ENCODE data around the gene PACS2.

DNA sequence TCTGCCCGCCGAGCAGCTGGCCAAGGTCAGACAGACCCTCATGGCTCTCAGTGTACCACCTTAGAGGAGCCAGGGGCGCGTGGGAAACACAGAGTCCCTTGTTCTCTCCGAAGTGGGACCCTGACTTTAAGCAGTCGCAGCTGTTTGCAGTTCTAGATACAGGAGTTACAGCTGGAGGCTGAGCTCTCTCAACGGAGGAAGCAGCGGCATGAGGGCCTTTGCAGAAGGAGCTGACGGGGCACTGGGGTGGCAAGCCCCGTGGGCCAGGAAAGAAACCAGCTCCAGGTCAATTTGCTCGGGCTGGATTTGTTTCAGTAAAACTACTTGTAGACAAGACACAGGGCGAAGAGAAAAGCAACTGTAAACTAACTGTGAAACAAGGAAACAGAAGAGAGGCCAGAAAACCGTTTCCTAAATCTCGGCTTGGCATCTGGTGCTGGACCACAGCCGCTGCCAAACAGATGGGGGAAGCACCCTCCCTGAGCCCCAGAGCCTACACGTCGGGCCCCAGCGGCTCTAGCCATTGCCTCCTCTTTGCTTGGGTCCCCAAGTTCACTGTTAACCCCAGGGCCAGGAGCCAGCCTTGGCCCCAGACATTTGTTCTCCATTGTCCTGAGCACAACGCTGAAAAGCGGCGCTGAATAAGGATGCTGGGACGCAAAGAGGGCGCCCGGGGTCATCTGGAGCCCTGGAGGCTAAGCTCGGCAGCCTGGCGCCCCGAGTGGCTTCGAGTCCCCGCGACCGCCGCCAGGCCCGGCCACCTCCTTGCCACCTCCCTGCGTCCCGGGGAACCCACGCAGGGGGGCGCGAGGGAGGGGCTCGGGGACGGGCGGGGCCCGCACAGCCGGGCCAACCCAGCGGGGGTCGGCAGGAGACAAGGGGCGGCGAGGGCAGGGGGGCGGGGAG is 914 bp upstream of the PACS2 start:
- TF ChIP-seq, protein P1, sequence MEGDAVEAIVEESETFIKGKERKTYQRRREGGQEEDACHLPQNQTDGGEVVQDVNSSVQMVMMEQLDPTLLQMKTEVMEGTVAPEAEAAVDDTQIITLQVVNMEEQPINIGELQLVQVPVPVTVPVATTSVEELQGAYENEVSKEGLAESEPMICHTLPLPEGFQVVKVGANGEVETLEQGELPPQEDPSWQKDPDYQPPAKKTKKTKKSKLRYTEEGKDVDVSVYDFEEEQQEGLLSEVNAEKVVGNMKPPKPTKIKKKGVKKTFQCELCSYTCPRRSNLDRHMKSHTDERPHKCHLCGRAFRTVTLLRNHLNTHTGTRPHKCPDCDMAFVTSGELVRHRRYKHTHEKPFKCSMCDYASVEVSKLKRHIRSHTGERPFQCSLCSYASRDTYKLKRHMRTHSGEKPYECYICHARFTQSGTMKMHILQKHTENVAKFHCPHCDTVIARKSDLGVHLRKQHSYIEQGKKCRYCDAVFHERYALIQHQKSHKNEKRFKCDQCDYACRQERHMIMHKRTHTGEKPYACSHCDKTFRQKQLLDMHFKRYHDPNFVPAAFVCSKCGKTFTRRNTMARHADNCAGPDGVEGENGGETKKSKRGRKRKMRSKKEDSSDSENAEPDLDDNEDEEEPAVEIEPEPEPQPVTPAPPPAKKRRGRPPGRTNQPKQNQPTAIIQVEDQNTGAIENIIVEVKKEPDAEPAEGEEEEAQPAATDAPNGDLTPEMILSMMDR (IDR thresholded peaks at IDR 0.05; ENCODE audit: low read depth, low read length, missing input control): no peak
- no peak for TF ChIP-seq YY1 (IDR thresholded peaks at IDR 0.05)
- TF ChIP-seq SP1 (IDR thresholded peaks at IDR 0.05): no peak
- no peak for TF ChIP-seq EGR1 (IDR thresholded peaks at IDR 0.05; ENCODE audit: low read depth in 2 of 2)
- TF ChIP-seq TAF1 (conservative IDR thresholded peaks at IDR 0.05): no peak
- TF ChIP-seq, protein P2, sequence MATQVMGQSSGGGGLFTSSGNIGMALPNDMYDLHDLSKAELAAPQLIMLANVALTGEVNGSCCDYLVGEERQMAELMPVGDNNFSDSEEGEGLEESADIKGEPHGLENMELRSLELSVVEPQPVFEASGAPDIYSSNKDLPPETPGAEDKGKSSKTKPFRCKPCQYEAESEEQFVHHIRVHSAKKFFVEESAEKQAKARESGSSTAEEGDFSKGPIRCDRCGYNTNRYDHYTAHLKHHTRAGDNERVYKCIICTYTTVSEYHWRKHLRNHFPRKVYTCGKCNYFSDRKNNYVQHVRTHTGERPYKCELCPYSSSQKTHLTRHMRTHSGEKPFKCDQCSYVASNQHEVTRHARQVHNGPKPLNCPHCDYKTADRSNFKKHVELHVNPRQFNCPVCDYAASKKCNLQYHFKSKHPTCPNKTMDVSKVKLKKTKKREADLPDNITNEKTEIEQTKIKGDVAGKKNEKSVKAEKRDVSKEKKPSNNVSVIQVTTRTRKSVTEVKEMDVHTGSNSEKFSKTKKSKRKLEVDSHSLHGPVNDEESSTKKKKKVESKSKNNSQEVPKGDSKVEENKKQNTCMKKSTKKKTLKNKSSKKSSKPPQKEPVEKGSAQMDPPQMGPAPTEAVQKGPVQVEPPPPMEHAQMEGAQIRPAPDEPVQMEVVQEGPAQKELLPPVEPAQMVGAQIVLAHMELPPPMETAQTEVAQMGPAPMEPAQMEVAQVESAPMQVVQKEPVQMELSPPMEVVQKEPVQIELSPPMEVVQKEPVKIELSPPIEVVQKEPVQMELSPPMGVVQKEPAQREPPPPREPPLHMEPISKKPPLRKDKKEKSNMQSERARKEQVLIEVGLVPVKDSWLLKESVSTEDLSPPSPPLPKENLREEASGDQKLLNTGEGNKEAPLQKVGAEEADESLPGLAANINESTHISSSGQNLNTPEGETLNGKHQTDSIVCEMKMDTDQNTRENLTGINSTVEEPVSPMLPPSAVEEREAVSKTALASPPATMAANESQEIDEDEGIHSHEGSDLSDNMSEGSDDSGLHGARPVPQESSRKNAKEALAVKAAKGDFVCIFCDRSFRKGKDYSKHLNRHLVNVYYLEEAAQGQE (IDR thresholded peaks at IDR 0.05): no peak
- TF ChIP-seq, protein P3, sequence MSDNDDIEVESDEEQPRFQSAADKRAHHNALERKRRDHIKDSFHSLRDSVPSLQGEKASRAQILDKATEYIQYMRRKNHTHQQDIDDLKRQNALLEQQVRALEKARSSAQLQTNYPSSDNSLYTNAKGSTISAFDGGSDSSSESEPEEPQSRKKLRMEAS (IDR thresholded peaks at IDR 0.05): no peak
- TF ChIP-seq JUND (IDR thresholded peaks at IDR 0.05): no peak
- TF ChIP-seq RAD21 (IDR thresholded peaks at IDR 0.05): no peak
- no peak for TF ChIP-seq GABPA (IDR thresholded peaks at IDR 0.05 in 1 of 2, conservative IDR thresholded peaks at IDR 0.05 in 1 of 2)
- TF ChIP-seq, protein P4, sequence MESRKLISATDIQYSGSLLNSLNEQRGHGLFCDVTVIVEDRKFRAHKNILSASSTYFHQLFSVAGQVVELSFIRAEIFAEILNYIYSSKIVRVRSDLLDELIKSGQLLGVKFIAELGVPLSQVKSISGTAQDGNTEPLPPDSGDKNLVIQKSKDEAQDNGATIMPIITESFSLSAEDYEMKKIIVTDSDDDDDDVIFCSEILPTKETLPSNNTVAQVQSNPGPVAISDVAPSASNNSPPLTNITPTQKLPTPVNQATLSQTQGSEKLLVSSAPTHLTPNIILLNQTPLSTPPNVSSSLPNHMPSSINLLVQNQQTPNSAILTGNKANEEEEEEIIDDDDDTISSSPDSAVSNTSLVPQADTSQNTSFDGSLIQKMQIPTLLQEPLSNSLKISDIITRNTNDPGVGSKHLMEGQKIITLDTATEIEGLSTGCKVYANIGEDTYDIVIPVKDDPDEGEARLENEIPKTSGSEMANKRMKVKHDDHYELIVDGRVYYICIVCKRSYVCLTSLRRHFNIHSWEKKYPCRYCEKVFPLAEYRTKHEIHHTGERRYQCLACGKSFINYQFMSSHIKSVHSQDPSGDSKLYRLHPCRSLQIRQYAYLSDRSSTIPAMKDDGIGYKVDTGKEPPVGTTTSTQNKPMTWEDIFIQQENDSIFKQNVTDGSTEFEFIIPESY (IDR thresholded peaks at IDR 0.05): no peak
